Astrocyte of the hippocampus (primary cell): ENCODE results near the gene ELOA.
"Not testable (repeated sequence)": the region's sequence is repeated elsewhere in the genome, so short reads cannot be mapped to it uniquely, and the experiment has no call there.

Source experiments
- DNase-seq: peaks from one replicate; pipeline ENCODE4 v3.0.0; 2011; ENCODE audit warnings: low read depth, low spot score

ELOA gene

GRCh38 chr1:23743287-23744152, at the start of gene ELOA:
Gene ELOA, plus strand, starts transcription at chr1:23743471. Its CDS starts 33 bp downstream, at chr1:23743504.
- peak; percentile 88 for DNase-seq

GRCh38 chr1:23693599-23693998, 49.7 kb upstream of the ELOA start:
- no peak for DNase-seq

DNA sequence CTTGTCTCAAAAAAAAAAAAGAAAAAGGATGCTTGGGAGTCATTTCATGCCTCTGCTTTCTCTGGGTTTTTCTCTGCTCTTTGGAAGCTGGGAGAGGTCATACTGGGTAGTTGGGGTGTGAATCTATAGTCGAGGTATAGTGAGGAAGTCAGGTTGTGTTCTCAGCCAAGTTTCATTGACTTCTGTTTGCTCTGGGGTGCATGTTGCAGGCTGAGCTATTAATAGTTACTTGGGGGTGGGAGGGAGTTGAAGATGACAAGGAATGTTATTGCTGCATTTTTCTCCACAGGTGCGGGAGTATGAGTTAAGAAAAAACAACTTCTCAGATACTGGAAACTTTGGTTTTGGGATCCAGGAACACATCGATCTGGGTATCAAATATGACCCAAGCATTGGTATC, 48.9 kb upstream of the ELOA start:
- DNase-seq = no peak

DNA sequence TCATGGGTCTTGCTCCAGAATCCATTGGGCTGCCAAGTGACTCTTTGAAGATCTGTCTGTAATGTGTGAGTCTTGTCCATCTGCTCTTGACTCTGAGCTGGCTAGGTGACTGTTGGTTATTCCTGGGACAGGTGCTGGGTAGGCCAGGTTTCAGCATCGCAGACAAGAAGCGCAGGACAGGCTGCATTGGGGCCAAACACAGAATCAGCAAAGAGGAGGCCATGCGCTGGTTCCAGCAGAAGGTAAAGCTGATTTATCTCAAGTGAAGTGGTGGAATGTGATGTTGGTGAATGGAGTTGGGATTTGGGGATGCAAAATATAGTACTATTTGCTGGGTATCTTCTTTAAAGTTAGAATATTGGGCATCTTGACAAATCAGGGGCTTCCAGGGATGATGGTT, 47.6 kb upstream of the ELOA start:
- no peak for DNase-seq

GRCh38 chr1:23696335-23696989, 46.8 kb upstream of the ELOA start:
- no peak for DNase-seq

DNA sequence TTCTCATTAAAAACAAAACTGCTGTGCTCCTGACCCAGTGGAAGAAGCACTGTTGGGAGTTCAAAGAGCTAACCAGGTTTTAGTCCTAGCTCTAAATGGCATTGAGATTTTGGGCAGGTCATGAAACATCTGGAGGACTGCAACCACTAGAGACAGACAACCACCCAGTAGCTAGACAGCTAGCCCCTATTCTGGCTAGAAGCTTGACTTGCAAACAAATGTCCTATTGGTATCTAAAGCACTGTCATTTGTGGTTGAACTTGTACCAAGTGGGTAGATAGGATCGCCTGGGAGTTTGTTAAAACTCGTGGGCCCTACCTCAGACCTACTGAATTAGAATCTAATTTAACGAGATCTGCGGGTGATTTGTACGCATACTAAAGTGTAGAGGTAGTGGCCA, 44.8 kb upstream of the ELOA start:
- DNase-seq = no peak

DNA sequence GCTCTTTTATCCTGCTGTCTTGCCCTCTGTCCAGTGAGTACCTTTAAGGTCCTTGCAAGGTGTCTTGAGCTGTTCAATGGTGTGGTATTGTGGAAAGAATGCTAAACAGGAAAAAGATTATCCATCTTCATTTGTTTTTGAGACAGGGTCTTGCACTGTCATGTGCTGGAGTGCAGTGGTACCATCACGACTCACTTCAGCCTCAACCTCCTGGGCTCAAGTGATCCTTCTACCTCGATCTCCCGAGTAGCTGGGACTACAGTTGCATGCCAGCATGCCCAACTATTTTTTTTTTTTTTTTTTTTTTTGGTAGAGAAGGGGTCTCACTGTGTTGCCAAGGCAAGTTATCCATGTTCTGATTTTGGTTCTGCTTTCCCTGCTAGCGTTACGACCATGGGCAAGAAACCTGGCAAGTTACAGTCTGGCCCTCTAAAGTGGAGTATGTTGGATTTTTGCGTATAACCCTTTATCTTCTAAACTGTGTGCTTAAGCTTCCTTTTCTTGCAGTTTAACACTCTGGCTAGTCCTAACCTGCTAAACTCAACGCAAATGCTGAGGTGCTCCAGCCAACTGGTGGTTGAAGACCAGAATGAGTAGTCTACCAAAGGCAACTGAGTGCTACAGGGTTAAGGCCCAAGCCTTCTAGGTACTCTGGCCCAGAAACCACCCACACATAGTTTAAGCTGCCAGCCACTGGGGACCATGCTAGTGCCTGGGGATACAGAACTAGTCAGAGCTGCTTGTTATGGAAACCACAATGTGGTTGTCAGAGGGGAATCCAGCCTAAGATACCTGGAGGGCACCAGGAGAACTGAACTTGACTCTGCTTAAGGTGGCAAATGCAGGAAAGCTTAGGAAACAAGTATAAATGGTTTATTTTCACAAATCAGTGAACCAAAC, 43.7 kb upstream of the ELOA start:
- DNase-seq = peak; percentile 20

GRCh38 chr1:23701310-23701709, 42.0 kb upstream of the ELOA start:
- DNase-seq = no peak

DNA sequence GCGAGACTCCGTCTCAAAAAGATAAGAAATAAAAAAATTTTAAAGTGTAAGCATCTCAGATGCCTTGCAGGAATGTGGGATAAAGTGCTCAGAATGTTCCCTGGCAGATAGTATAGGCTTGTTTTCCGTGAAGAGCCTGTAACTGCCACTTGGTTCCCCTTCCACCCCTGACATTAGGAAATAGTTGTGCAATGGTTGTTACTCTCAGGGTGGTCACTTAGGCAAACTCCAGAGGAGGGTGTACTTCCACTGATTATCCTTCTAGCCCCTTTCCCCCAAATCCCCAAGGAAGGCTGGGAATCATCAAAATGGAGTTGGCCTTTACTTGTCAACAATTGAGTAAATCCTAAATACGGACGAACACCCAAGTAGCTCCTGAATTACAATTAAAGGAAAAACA, 41.3 kb upstream of the ELOA start:
- no peak for DNase-seq

- no peak for DNase-seq
These were observed 38.3 kb upstream of the ELOA start for GRCh38 chr1:23704834-23705495.

DNA sequence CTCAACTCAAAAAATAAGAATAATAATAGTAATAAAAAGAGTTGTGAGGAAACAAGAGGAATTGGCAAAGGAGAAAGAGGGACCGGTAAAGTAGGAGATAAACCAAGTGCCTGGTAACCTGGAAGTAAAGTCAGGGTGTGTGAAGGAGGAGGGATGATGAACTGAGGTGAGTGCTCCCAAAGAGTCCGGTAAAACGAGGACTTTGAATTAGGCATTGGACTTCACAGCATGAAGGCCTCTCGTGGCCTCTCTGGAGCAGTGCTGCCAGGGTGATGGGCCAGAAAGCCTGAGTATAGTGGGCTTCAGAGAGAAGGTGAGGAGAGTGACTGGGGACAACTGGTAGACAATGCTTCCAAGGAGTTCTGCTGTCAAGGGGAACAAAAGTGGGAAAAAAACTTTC, 34.0 kb upstream of the ELOA start:
- DNase-seq = no peak

GRCh38 chr1:23718482-23718881, 24.8 kb upstream of the ELOA start:
- peak; percentile 43 for DNase-seq

GRCh38 chr1:23719162-23719820, 24.0 kb upstream of the ELOA start:
- DNase-seq = peak; percentile 27

DNA sequence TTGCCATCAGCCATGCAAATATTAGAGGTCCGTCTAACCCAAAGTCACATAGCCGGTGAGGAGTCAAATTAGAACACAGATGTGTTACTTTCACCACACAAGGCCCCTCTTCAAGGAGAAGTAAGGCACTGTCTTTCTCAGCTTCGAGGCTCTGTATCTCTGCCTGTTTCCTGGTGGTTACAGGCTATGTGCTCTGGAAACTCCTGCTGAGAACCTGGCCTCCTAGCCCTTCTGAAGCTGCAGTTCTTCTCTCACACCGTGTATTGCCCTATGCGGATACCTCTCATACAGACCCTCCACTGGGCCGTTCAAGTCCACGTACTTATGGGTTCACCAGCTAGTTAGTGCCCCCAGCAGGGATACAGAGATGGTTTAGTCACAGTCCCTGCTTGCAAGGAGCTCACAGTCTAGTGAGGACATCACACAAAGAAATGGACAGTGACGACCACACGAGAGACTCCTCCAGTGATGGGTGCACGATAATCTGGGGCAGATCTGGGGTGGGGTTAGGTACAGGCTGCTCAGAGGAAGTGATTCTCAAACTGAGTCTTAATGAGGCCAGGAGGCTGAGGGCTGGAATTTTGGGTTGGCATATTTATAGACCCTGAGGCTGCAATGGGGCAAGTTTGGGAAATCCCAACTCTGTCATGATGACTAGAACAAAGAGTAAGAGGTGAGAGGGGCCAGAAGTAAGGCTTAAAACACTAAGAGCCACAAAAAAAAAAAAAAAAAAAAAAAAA, 22.8 kb upstream of the ELOA start:
- DNase-seq = no peak

DNA sequence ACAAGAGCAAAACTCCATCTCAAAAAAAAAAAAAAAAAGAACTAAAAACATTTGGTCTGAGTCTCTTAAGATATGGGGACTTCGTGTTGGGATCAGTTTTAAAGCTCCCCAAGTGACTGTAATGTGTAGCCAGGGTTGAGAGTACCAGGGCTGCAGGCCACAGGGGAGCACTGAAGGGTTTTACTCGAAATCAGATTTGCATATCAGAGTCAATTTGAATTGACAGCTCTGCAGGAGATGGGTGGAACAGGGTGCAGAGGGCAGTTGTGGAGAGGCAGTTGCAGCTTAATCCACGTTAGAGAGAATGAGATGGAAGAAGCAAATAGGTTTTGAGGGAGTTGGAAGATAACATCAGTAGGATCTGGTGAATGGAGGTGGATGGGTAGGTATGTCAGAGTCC, 20.6 kb upstream of the ELOA start:
- DNase-seq = no peak

GRCh38 chr1:23726686-23727085, 16.6 kb upstream of the ELOA start:
- no peak for DNase-seq

- no peak for DNase-seq
These were observed 15.9 kb upstream of the ELOA start for GRCh38 chr1:23727362-23727811.

DNA sequence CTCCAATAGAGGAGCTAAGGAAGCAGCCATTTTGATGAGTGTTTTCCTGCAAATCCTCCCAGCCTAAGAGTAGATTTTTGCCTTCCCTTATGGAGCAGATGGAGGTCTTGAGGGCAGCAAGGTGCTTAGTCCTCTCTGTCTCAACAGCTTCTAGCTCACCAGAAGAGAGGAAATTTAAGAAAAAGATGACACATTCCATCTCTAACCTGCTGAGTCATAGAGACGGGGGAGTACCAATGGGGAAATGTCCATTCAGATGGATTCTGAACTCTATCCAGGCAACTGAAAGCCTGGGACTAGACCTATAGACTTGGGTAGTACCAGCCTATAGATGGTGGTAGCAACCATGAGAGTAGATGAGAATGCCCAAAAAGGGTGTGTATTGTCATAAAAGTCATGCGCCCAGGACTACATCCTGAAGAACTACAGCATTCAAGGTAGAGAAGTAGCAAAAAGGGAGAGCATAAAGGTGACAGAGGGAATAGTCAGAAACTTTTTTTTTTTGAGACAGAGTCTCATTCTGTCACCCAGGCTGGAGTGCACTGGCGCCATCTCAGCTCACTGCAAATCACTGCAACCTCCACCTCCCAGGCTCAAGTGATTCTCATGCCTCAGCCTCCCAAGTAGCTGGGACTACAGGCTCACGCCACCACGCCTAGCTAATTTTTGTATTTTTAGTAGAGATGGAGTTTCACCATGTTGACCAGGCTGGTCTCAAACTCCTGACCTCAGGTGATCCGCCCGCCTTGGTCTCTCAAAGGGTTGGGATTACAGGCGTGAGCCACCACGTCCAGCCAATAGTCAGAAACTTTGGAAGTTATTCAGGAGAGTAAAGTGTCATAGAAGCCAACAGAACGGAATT, 10.7 kb upstream of the ELOA start:
- no peak for DNase-seq

- DNase-seq = not testable (repeated sequence)
These were observed 10.0 kb upstream of the ELOA start for GRCh38 chr1:23733281-23733680.
